MCF 10A (cell line): ENCODE measurements around the gene NDC80. TPM values are rescaled to one million over a fixed set of nuclear protein-coding genes. Genes with fewer than 3 reads are reported as not detected.

Source experiments
- BruUV-seq: library from RNA; stranded (reverse); fragments of 400-500 nt; replicated peaks from 2 replicates; lab custom pipeline; 2021; lab: Mats Ljungman, UMichigan
- CTCF ChIA-PET: fragments of 300-600 bp; sonication (Branson Sonifier 250); formaldehyde crosslinking; extraction: SDS; loops from one replicate; lab custom pipeline; 2021; ENCODE audit warnings: antibody characterized with exemption, inconsistent platforms; lab: Yijun Ruan, JAX
- POLR2A ChIA-PET: fragments of 300-600, 350-650 bp; sonication (Branson Sonifier 250); formaldehyde crosslinking; extraction: SDS; loops from one replicate; lab custom pipeline; 2020; ENCODE audit warnings: antibody characterized with exemption, inconsistent platforms; lab: Yijun Ruan, JAX
- DNase-seq: peaks from one replicate; pipeline ENCODE4 v3.0.0-alpha.2; 2018; ENCODE audit not compliant: unreplicated experiment
- H3K27ac Mint-ChIP-seq: one replicate; pipeline ENCODE4 v1.8.0; 2022; ENCODE audit warnings: mild to moderate bottlenecking, low read depth, mixed read lengths; ENCODE audit not compliant: unreplicated experiment
- H3K27me3 Mint-ChIP-seq: one replicate; pipeline ENCODE4 v1.8.0; 2022; ENCODE audit warnings: mixed read lengths; ENCODE audit not compliant: insufficient read depth, unreplicated experiment
- H3K36me3 Mint-ChIP-seq: one replicate; pipeline ENCODE4 v1.8.0; 2022; ENCODE audit warnings: mild to moderate bottlenecking, moderate library complexity, mixed read lengths; ENCODE audit not compliant: insufficient read depth, unreplicated experiment
- H3K4me1 Mint-ChIP-seq: one replicate; pipeline ENCODE4 v1.8.0; 2022; ENCODE audit warnings: mixed read lengths; ENCODE audit not compliant: insufficient read depth, unreplicated experiment
- H3K4me3 Mint-ChIP-seq: one replicate; pipeline ENCODE4 v1.8.0; 2022; ENCODE audit warnings: mild to moderate bottlenecking, moderate library complexity, mixed read lengths; ENCODE audit not compliant: unreplicated experiment
- H3K9me3 Mint-ChIP-seq: one replicate; pipeline ENCODE4 v1.8.0; 2022; ENCODE audit warnings: mixed read lengths; ENCODE audit not compliant: unreplicated experiment
- intact Hi-C: fragments of 100-400 bp; cut with micrococcal nuclease; formaldehyde crosslinking; loops from 2 replicates; pipeline ENCODE4 v1.14.1; 2022
- total RNA-seq: library from RNA; stranded (reverse); gene quantifications from 2 replicates; pipeline ENCODE4 v1.2.3, GENCODE V29; 2022
- TF ChIP-seq, protein P1 (sequence below): fragments of 200-600 bp; IDR thresholded peaks from one replicate; pipeline ENCODE4 v1.8.0; 2022; ENCODE audit warnings: antibody characterized with exemption, mild to moderate bottlenecking; ENCODE audit not compliant: unreplicated experiment

Gene NDC80
- total RNA-seq, 1 experiment from 2014 or later = 29.6 TPM

DNA sequence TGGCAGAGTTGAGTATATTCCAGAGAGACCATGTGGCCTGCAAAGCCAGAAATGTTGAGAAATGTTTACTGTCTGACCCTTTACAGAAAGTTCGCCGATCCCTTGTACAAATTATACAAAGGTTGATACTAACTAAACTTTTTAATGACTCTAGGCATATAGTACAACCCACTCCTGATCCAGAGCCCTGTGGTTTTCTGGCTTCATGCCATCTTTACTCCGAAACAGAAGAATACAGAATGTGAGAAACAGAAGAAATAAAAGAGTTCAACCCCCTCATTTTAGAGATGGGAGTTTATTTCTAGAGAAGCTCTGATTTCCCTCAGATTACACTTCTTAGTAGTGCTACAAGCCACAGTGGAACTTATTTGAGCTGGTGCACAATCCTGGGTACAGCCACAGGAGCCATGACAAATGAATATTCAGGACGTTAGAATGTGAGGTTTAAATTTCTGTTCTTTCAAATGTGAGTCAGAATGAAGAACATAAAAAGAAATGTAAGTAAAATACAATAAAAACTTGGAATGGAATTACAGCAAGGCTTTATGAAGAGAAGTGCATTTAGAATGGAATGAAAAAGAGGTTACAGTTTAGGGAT is 46.1 kb downstream of the NDC80 start:
- TF ChIP-seq, protein P1, sequence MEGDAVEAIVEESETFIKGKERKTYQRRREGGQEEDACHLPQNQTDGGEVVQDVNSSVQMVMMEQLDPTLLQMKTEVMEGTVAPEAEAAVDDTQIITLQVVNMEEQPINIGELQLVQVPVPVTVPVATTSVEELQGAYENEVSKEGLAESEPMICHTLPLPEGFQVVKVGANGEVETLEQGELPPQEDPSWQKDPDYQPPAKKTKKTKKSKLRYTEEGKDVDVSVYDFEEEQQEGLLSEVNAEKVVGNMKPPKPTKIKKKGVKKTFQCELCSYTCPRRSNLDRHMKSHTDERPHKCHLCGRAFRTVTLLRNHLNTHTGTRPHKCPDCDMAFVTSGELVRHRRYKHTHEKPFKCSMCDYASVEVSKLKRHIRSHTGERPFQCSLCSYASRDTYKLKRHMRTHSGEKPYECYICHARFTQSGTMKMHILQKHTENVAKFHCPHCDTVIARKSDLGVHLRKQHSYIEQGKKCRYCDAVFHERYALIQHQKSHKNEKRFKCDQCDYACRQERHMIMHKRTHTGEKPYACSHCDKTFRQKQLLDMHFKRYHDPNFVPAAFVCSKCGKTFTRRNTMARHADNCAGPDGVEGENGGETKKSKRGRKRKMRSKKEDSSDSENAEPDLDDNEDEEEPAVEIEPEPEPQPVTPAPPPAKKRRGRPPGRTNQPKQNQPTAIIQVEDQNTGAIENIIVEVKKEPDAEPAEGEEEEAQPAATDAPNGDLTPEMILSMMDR = no peak
- H3K4me3 Mint-ChIP-seq = no peak overlapping the region
- H3K27me3 Mint-ChIP-seq = no peaks in the 10 kb centered on the region
- no TSS peak for BruUV-seq
- no peaks in the 10 kb centered on the region for H3K9me3 Mint-ChIP-seq
- no peak for DNase-seq
- intact Hi-C loops = no loop called here
- H3K36me3 Mint-ChIP-seq = peaks cover 7% of the 10 kb centered on the region
- CTCF ChIA-PET = no interaction called here
- H3K4me1 Mint-ChIP-seq = no peaks in the 10 kb centered on the region
- no peak overlapping the region for H3K27ac Mint-ChIP-seq
- POLR2A ChIA-PET = interaction anchor here (0.6 kb wide), 1 partner anchor 10 kb away, joined by 3 read pairs; no protein-coding TSS in a partner anchor

DNA sequence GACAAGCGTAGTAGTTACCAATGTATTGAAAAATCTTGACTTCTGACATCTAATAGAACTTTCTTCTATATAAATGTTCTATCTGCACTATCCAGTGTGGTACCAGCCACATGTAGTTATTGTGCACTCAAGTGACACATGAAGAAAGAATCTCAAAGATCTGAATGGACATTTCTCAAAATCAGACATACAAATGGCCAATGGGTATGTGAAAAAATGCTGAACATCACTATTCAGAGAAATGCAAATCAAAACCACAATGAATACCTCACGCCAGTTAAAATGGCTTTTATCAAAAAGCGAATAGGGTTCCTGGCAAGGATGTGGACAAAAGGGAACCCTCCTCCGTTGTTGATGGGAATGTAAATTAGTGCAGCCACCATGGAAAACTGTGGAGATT is 46.7 kb downstream of the NDC80 start:
- Mint-ChIP-seq H3K4me1 (no peaks in the 10 kb centered on the region), H3K9me3 (no peaks in the 10 kb centered on the region), H3K36me3 (peaks cover 7% of the 10 kb centered on the region), H3K27ac (no peak overlapping the region), H3K4me3 (no peak overlapping the region), H3K27me3 (no peaks in the 10 kb centered on the region)
- no peak for DNase-seq
- TF ChIP-seq, protein P1 = no peak
- CTCF ChIA-PET = no interaction called here
- intact Hi-C loops = no loop called here
- no TSS peak for BruUV-seq
- POLR2A ChIA-PET = no interaction called here

DNA sequence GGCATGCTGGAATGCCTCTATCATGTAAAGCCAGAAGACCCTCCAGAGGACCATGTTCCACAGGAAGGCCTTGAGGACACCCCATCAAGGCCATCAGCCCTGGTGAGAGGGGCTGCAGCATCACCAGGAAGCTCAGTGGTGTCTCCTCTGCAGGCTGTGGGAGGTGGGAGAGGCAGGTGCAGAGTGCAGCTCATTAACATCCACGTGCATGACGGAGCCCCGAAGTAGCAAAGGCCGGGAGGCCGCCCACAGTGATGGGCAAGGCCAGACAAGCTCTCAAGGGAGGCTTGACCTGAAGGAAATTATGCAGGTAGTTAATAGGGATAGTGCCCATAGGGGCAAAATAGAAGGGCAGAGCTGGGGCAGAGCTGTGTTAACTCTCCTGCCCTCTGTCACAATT is 53.9 kb downstream of the NDC80 start:
- Mint-ChIP-seq H3K27me3 (no peaks in the 10 kb centered on the region), H3K9me3 (no peaks in the 10 kb centered on the region), H3K27ac (no peak overlapping the region), H3K4me3 (no peak overlapping the region), H3K4me1 (no peaks in the 10 kb centered on the region), H3K36me3 (no peaks in the 10 kb centered on the region)
- TF ChIP-seq, protein P1 = no peak
- DNase-seq = no peak
- no TSS peak for BruUV-seq
- ChIA-PET CTCF (interaction anchor here (0.6 kb wide), 1 partner anchor 84 kb away, joined by 3 read pairs; no protein-coding TSS in a partner anchor), POLR2A (interaction anchor here (0.7 to 1.1 kb wide), 2 partner anchors 31 to 51 kb away, joined by 3 read pairs; no protein-coding TSS in a partner anchor)
- intact Hi-C loops = no loop called here

DNA sequence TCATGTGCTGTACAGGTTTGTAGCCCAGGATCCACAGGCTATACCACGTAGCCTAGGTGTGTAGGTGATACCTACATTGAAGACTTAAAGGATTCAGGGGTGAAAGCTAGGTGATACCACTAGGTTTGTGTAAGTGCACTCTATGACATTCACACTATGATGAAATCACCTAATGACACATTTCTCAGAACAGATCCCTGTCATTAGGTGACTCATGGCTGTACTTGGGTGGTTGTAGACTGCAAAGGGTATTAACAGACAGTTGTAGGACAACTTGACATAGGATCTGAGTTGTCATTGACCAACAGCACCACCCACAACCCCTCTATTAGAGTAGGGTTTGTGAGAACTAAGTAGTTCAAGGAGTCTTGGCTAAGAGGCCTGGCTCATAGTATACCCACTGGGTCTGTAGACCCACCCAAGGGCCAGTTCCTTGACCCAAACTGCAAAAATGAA is 56.5 kb downstream of the NDC80 start:
- no peaks in the 10 kb centered on the region for H3K4me1 Mint-ChIP-seq
- intact Hi-C loops = no loop called here
- H3K27ac Mint-ChIP-seq = no peak overlapping the region
- H3K9me3 Mint-ChIP-seq = no peaks in the 10 kb centered on the region
- H3K36me3 Mint-ChIP-seq = no peaks in the 10 kb centered on the region
- POLR2A ChIA-PET = interaction anchor here (1.0 to 1.6 kb wide), 2 partner anchors 22 to 54 kb away, joined by 4 to 5 read pairs; no protein-coding TSS in a partner anchor
- no TSS peak for BruUV-seq
- DNase-seq = peak; percentile 70
- TF ChIP-seq, protein P1 = no peak
- no peaks in the 10 kb centered on the region for H3K27me3 Mint-ChIP-seq
- CTCF ChIA-PET = interaction anchor here (0.9 kb wide), 1 partner anchor 26 kb away, joined by 3 read pairs; no protein-coding TSS in a partner anchor
- H3K4me3 Mint-ChIP-seq = no peak overlapping the region
